Testis (tissue), 2 donors: ENCODE measurements around the gene GTPBP4.

Source experiments
- CTCF ChIP-seq, 3 experiments: fragments of 450-650 bp in 2 of 3; fragments of 200-600 bp in 1 of 3; sonication (generic) in 1 of 3; IDR thresholded peaks; one replicate each; pipeline ENCODE4 v1.5.1; 2016 to 2019; ENCODE audit warnings: antibody characterized with exemption in 3 of 3, mild to moderate bottlenecking in 2 of 3, moderate library complexity in 1 of 3
- POLR2A ChIP-seq: fragments of 450-650 bp; IDR thresholded peaks from one replicate; pipeline ENCODE4 v1.6.1; 2017; ENCODE audit warnings: antibody characterized with exemption, mild to moderate bottlenecking, moderate library complexity

GRCh38 chr10:958856-959255 is 29.4 kb upstream of the GTPBP4 start:
- TF ChIP-seq CTCF (IDR thresholded peaks at IDR 0.05) = no peak
- no peak for TF ChIP-seq POLR2A
